GM19452 (cell line): ENCODE measurements around the gene UNK.

Experiments
- ATAC-seq: cut with Tn5 transposase; IDR thresholded peaks from one replicate; pipeline ENCODE4 v1.9.1; 2021; ENCODE audit not compliant: unreplicated experiment

The UNK gene

GRCh38 chr17:75819116-75819515 lies 34.5 kb downstream of the UNK start:
- ATAC-seq = no peak

- no peak for ATAC-seq
These were observed 35.1 kb downstream of the UNK start for GRCh38 chr17:75819678-75820077.

GRCh38 chr17:75820094-75821080 lies 35.8 kb downstream of the UNK start:
- ATAC-seq = no peak

GRCh38 chr17:75821552-75821951 lies 36.9 kb downstream of the UNK start:
- no peak for ATAC-seq

- no peak for ATAC-seq
These were observed 37.7 kb downstream of the UNK start for GRCh38 chr17:75822119-75822799.

- no peak for ATAC-seq
These were observed 38.2 kb downstream of the UNK start for GRCh38 chr17:75822800-75823166.

GRCh38 chr17:75823257-75824041 lies 38.8 kb downstream of the UNK start:
- no peak for ATAC-seq

GRCh38 chr17:75824050-75824552 lies 39.5 kb downstream of the UNK start:
- no peak for ATAC-seq

GRCh38 chr17:75824666-75825065 lies 40.1 kb downstream of the UNK start:
- ATAC-seq = no peak

- no peak for ATAC-seq
These were observed 40.5 kb downstream of the UNK start for GRCh38 chr17:75825149-75825552.

- no peak for ATAC-seq
These were observed 41.3 kb downstream of the UNK start for GRCh38 chr17:75825748-75826370.

GRCh38 chr17:75826561-75827307 lies 42.1 kb downstream of the UNK start:
- no peak for ATAC-seq

GRCh38 chr17:75827308-75828075 lies 42.9 kb downstream of the UNK start:
- no peak for ATAC-seq

GRCh38 chr17:75828076-75828400 lies 43.4 kb downstream of the UNK start:
- no peak for ATAC-seq

GRCh38 chr17:75828741-75829140 lies 44.1 kb downstream of the UNK start:
- no peak for ATAC-seq

GRCh38 chr17:75829747-75830146 lies 45.1 kb downstream of the UNK start:
- no peak for ATAC-seq

GRCh38 chr17:75830164-75831031 lies 45.8 kb downstream of the UNK start:
- no peak for ATAC-seq

- no peak for ATAC-seq
These were observed 46.5 kb downstream of the UNK start for GRCh38 chr17:75831032-75831571.
